ENCODE data around the gene GRIK2. TPM values are rescaled to one million over a fixed set of nuclear protein-coding genes. Genes with fewer than 3 reads are reported as not detected.

Gene GRIK2
- total RNA-seq, 2 donors from 2014 or later: 1.00 to 4.5 TPM

- Mint-ChIP-seq H3K27me3 (ENCODE audit: insufficient read depth) (no peaks in the 10 kb centered on the region), H3K4me3 (no peak overlapping the region), H3K27ac (no peak overlapping the region), H3K9me3 (no peaks in the 10 kb centered on the region), H3K4me1 (peaks cover 22% of the 10 kb centered on the region), H3K36me3 (ENCODE audit: low read depth) (no peaks in the 10 kb centered on the region)
- WGBS, 2 experiments (ENCODE audit: insufficient coverage in 1 of 2, insufficient read length in 1 of 2): 90% methylated on average over 1 of the region's 1 CpG; no CpG with 5 or more reads in 1 of the 2 experiments
- H3K4me3 ChIP-seq (ENCODE audit: low read length): no peak overlapping the region
- H3K9me3 ChIP-seq (ENCODE audit: control insufficient read depth, low read length): no peaks in the 10 kb centered on the region
- H3K4me1 ChIP-seq (ENCODE audit: control insufficient read depth, insufficient read depth, low read length): no peaks in the 10 kb centered on the region
- H3K36me3 ChIP-seq (ENCODE audit: control insufficient read depth, insufficient read depth, low read length): no peaks in the 10 kb centered on the region
- H3K27ac ChIP-seq (ENCODE audit: low read depth, low read length): no peak overlapping the region
- H3K27me3 ChIP-seq (ENCODE audit: control insufficient read depth, insufficient read depth, low read length, poor library complexity, severe bottlenecking): no peaks in the 10 kb centered on the region
- TF ChIP-seq CTCF (conservative IDR thresholded peaks at IDR 0.05): no peak
- DNase-seq: no peak
- H3K9ac ChIP-seq (ENCODE audit: extremely low read depth, low read length, poor library complexity, severe bottlenecking): no peak overlapping the region
Observed at GRCh38 chr6:101765281-101765680, 371.8 kb downstream of the GRIK2 start.

- H3K27ac ChIP-seq (ENCODE audit: low read depth, low read length): no peak overlapping the region
- no peak overlapping the region for H3K9ac ChIP-seq (ENCODE audit: extremely low read depth, low read length, poor library complexity, severe bottlenecking)
- Mint-ChIP-seq H3K27me3 (ENCODE audit: insufficient read depth) (no peaks in the 10 kb centered on the region), H3K4me1 (peaks cover 5% of the 10 kb centered on the region), H3K9me3 (peaks cover 3% of the 10 kb centered on the region), H3K36me3 (ENCODE audit: low read depth) (no peaks in the 10 kb centered on the region), H3K4me3 (no peak overlapping the region), H3K27ac (no peak overlapping the region)
- H3K4me1 ChIP-seq (ENCODE audit: control insufficient read depth, insufficient read depth, low read length): no peaks in the 10 kb centered on the region
- no peak overlapping the region for H3K4me3 ChIP-seq (ENCODE audit: low read length)
- no peaks in the 10 kb centered on the region for H3K36me3 ChIP-seq (ENCODE audit: control insufficient read depth, insufficient read depth, low read length)
- no peaks in the 10 kb centered on the region for H3K9me3 ChIP-seq (ENCODE audit: control insufficient read depth, low read length)
- H3K27me3 ChIP-seq (ENCODE audit: control insufficient read depth, insufficient read depth, low read length, poor library complexity, severe bottlenecking): no peaks in the 10 kb centered on the region
- no peak for DNase-seq
- 93 to 100% methylated on average over 2 to 3 of the region's 3 CpGs for WGBS, 2 experiments (ENCODE audit: insufficient coverage in 1 of 2, insufficient read length in 1 of 2)
- TF ChIP-seq CTCF (conservative IDR thresholded peaks at IDR 0.05): no peak
Observed at GRCh38 chr6:101770116-101770515, 376.6 kb downstream of the GRIK2 start.

GRCh38 chr6:101776919-101777350 lies 383.4 kb downstream of the GRIK2 start:
- H3K27me3 ChIP-seq (ENCODE audit: control insufficient read depth, insufficient read depth, low read length, poor library complexity, severe bottlenecking): no peaks in the 10 kb centered on the region
- Mint-ChIP-seq H3K4me1 (no peaks in the 10 kb centered on the region), H3K27ac (no peak overlapping the region), H3K9me3 (peaks cover 2% of the 10 kb centered on the region), H3K27me3 (ENCODE audit: insufficient read depth) (no peaks in the 10 kb centered on the region), H3K36me3 (ENCODE audit: low read depth) (no peaks in the 10 kb centered on the region), H3K4me3 (no peak overlapping the region)
- no peak overlapping the region for H3K4me3 ChIP-seq (ENCODE audit: low read length)
- H3K9me3 ChIP-seq (ENCODE audit: control insufficient read depth, low read length): no peaks in the 10 kb centered on the region
- no peak for DNase-seq
- H3K36me3 ChIP-seq (ENCODE audit: control insufficient read depth, insufficient read depth, low read length): no peaks in the 10 kb centered on the region
- H3K4me1 ChIP-seq (ENCODE audit: control insufficient read depth, insufficient read depth, low read length): no peaks in the 10 kb centered on the region
- H3K27ac ChIP-seq (ENCODE audit: low read depth, low read length): peak overlapping the region; percentile 24
- TF ChIP-seq CTCF (conservative IDR thresholded peaks at IDR 0.05): no peak
- 92 to 95% methylated on average over 7 of the region's 7 CpGs for WGBS, 2 experiments (ENCODE audit: insufficient coverage in 1 of 2, insufficient read length in 1 of 2)
- no peak overlapping the region for H3K9ac ChIP-seq (ENCODE audit: extremely low read depth, low read length, poor library complexity, severe bottlenecking)

All from endodermal cell (in vitro differentiated cells).